GM12874 (cell line): ENCODE data around the gene TNFRSF1B.

Experiments used
- CTCF ChIP-seq: IDR thresholded peaks from 2 replicates; pipeline ENCODE4 v1.5.1; 2011; ENCODE audit warnings: low read depth, mild to moderate bottlenecking, control low read depth, low read length, moderate library complexity; ENCODE audit not compliant: insufficient read depth

The TNFRSF1B gene

GRCh38 chr1:12191242-12192032 is 24.6 kb downstream of the TNFRSF1B start:
- no peak for TF ChIP-seq CTCF

- no peak for TF ChIP-seq CTCF
Observed at GRCh38 chr1:12194666-12195216, 27.9 kb downstream of the TNFRSF1B start.

- TF ChIP-seq CTCF, result no peak
Observed at GRCh38 chr1:12195416-12195815, 28.6 kb downstream of the TNFRSF1B start.

- peak; percentile 60 for TF ChIP-seq CTCF
Observed at GRCh38 chr1:12196641-12197482, 30.1 kb downstream of the TNFRSF1B start.

- TF ChIP-seq CTCF, result no peak
Observed at GRCh38 chr1:12197483-12197880, 30.7 kb downstream of the TNFRSF1B start.

- no peak for TF ChIP-seq CTCF
Observed at GRCh38 chr1:12200208-12200607, 33.4 kb downstream of the TNFRSF1B start.
